D721Med (cell line): Measurements from ENCODE around the gene GATA2.

Experiments used
- DNase-seq: peaks from one replicate; pipeline ENCODE4 v3.0.0; 2011; ENCODE audit warnings: low spot score; ENCODE audit not compliant: insufficient read length
- FAIRE-seq: peaks from 2 replicates; lab custom pipeline; 2011; peaks lifted over from hg19 to GRCh38; lab: Jason Lieb, UNC
- CTCF ChIP-seq: IDR thresholded peaks from 2 replicates; pipeline ENCODE4 v1.5.1; 2012; ENCODE audit warnings: mild to moderate bottlenecking, control low read depth; ENCODE audit not compliant: insufficient read depth; ENCODE audit errors: missing control alignments

GATA2 gene

GRCh38 chr3:128430301-128430700 is 62.7 kb downstream of the GATA2 start:
- FAIRE-seq, result no peak
- no peak for DNase-seq
- TF ChIP-seq CTCF, result no peak

- TF ChIP-seq CTCF, result no peak
- DNase-seq (no peak), FAIRE-seq (no peak)
Measured at GRCh38 chr3:128429751-128430150, 63.2 kb downstream of the GATA2 start.
